ENCODE data around the gene ASRGL1.

DNA sequence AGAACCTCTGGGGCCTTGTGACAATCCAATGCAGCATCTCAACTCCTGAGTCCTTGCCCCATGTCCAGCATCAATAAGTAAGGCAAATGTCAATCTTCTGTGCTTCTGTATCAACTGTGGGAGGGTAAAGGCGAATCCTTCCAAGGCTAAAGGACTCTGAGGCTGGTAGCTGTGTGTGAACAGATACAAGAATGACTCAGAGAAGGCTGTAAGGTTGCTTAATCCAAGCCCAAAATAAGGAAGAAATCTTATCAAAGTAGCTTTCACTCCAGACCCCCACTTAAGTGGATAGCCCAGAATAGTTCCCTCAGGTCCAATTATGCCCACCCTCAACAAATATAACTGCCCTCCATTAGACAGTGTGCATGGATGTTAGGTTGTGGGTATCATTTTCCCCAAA lies 53.5 kb downstream of the ASRGL1 start:
- TF ChIP-seq, protein P1, sequence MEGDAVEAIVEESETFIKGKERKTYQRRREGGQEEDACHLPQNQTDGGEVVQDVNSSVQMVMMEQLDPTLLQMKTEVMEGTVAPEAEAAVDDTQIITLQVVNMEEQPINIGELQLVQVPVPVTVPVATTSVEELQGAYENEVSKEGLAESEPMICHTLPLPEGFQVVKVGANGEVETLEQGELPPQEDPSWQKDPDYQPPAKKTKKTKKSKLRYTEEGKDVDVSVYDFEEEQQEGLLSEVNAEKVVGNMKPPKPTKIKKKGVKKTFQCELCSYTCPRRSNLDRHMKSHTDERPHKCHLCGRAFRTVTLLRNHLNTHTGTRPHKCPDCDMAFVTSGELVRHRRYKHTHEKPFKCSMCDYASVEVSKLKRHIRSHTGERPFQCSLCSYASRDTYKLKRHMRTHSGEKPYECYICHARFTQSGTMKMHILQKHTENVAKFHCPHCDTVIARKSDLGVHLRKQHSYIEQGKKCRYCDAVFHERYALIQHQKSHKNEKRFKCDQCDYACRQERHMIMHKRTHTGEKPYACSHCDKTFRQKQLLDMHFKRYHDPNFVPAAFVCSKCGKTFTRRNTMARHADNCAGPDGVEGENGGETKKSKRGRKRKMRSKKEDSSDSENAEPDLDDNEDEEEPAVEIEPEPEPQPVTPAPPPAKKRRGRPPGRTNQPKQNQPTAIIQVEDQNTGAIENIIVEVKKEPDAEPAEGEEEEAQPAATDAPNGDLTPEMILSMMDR (conservative IDR thresholded peaks at IDR 0.05): no peak
- TF ChIP-seq ZFX (IDR thresholded peaks at IDR 0.05): no peak

All from C4-2B (cell line).